CD14-positive monocyte (primary cell): ENCODE results near the gene MAP3K13. TPM values are rescaled to one million over a fixed set of nuclear protein-coding genes. Genes with fewer than 3 reads are reported as not detected.
A peak's percentile ranks its signal among the peaks of the same experiment; 100 is the strongest.

Source experiments
- DNase-seq, 3 donors: peaks; one replicate each; pipeline ENCODE4 v3.0.0-alpha.2; 2011 to 2022
- H2AFZ ChIP-seq: 2 replicates; pipeline ENCODE4 v1.6.0; 2012; ENCODE audit warnings: mild to moderate bottlenecking, low read depth, low read length, inconsistent platforms; ENCODE audit not compliant: insufficient read depth, poor library complexity, severe bottlenecking
- H3K27ac ChIP-seq, 2 donors: 1 replicate in 1 of 2; 2 replicates in 1 of 2; pipeline ENCODE4 v1.5.1; 2012 to 2013; ENCODE audit warnings: low read length in 2 of 2, control low read depth in 1 of 2, inconsistent platforms in 1 of 2, low read depth in 1 of 2, mild to moderate bottlenecking in 1 of 2
- H3K27me3 ChIP-seq, 2 donors: one replicate each; pipeline versions ENCODE4 v1.6.0 to v1.6.1; 2011 to 2013; ENCODE audit warnings: low read length in 2 of 2; ENCODE audit not compliant: control insufficient read depth in 2 of 2, insufficient read depth in 2 of 2
- H3K36me3 ChIP-seq, 2 donors: replicated peaks in 1 of 2; 1 replicate in 1 of 2; 2 replicates in 1 of 2; pipeline versions ENCODE4 v1.5.1 to v1.6.1; 2012 to 2013; ENCODE audit warnings: low read length in 2 of 2, control low read depth in 1 of 2, inconsistent platforms in 1 of 2, mild to moderate bottlenecking in 1 of 2; ENCODE audit not compliant: insufficient read depth in 2 of 2, control insufficient read depth in 1 of 2
- H3K4me1 ChIP-seq, 2 donors: 1 replicate in 1 of 2; 2 replicates in 1 of 2; pipeline versions ENCODE4 v1.5.1 to v1.6.1; 2012 to 2013; ENCODE audit warnings: low read length in 2 of 2, control low read depth in 1 of 2, inconsistent platforms in 1 of 2, mild to moderate bottlenecking in 1 of 2, moderate library complexity in 1 of 2; ENCODE audit not compliant: insufficient read depth in 2 of 2, control insufficient read depth in 1 of 2
- H3K4me2 ChIP-seq: replicated peaks from 2 replicates; pipeline ENCODE3; 2012; ENCODE audit warnings: low read length, moderate library complexity, mild to moderate bottlenecking; ENCODE audit not compliant: poor library complexity, severe bottlenecking; ENCODE audit errors: extremely low read depth
- H3K4me3 ChIP-seq, 3 experiments: fragments of 200-600 bp in 1 of 3; sonication (generic) in 1 of 3; replicated peaks in 1 of 3; 1 replicate in 2 of 3; 2 replicates in 1 of 3; pipeline ENCODE4 v1.5.1; 2011 to 2013; ENCODE audit warnings: low read length in 3 of 3, mild to moderate bottlenecking in 3 of 3, control low read depth in 2 of 3, low read depth in 2 of 3, inconsistent platforms in 1 of 3, moderate library complexity in 1 of 3
- H3K79me2 ChIP-seq: 2 replicates; pipeline ENCODE4 v1.6.0; 2012; ENCODE audit warnings: mild to moderate bottlenecking, control low read depth, inconsistent platforms, low read length, moderate library complexity; ENCODE audit not compliant: insufficient read depth
- H3K9ac ChIP-seq: 2 replicates; pipeline ENCODE4 v1.6.0; 2017; ENCODE audit warnings: low read length, mild to moderate bottlenecking; ENCODE audit not compliant: insufficient read depth, poor library complexity, severe bottlenecking
- H3K9me3 ChIP-seq, 2 donors: replicated peaks in 1 of 2; 1 replicate in 1 of 2; 2 replicates in 1 of 2; pipeline versions ENCODE4 v1.5.1 to v1.6.1; 2012 to 2013; ENCODE audit warnings: low read length in 2 of 2, control low read depth in 1 of 2; ENCODE audit not compliant: control insufficient read depth in 1 of 2, insufficient read depth in 1 of 2
- H4K20me1 ChIP-seq: 2 replicates; pipeline ENCODE4 v1.6.0; 2012; ENCODE audit warnings: mild to moderate bottlenecking, low read length, control low read depth, moderate library complexity; ENCODE audit not compliant: insufficient read depth
- H3K27ac Mint-ChIP-seq, 7 donors: one replicate each; pipeline ENCODE4 v1.8.0; 2020; ENCODE audit warnings: mild to moderate bottlenecking in 7 of 7, mixed read lengths in 7 of 7, moderate library complexity in 6 of 7, inconsistent platforms in 2 of 7
- H3K27me3 Mint-ChIP-seq, 3 donors: one replicate each; pipeline ENCODE4 v1.8.0; 2021 to 2022; ENCODE audit warnings: low read depth in 3 of 3, mild to moderate bottlenecking in 3 of 3, mixed read lengths in 3 of 3, moderate library complexity in 3 of 3, inconsistent platforms in 1 of 3
- H3K36me3 Mint-ChIP-seq, 2 donors: one replicate each; pipeline ENCODE4 v1.8.0; 2020; ENCODE audit warnings: mixed read lengths in 2 of 2, inconsistent platforms in 1 of 2, mild to moderate bottlenecking in 1 of 2
- H3K4me1 Mint-ChIP-seq: one replicate; pipeline ENCODE4 v1.8.0; 2020; ENCODE audit warnings: mild to moderate bottlenecking, mixed read lengths
- H3K4me3 Mint-ChIP-seq, 2 donors: one replicate each; pipeline ENCODE4 v1.8.0; 2020; ENCODE audit warnings: mild to moderate bottlenecking in 2 of 2, mixed read lengths in 2 of 2, moderate library complexity in 1 of 2
- H3K9me3 Mint-ChIP-seq, 7 donors: one replicate each; pipeline ENCODE4 v1.8.0; 2020 to 2022; ENCODE audit warnings: mixed read lengths in 7 of 7, mild to moderate bottlenecking in 6 of 7, moderate library complexity in 6 of 7, inconsistent platforms in 2 of 7
- CTCF ChIP-seq: fragments of 200-600 bp; IDR thresholded peaks from one replicate; pipeline ENCODE4 v1.8.0; 2022; ENCODE audit warnings: antibody characterized with exemption, mild to moderate bottlenecking
- WGBS: methylation state at CpG from one replicate; pipeline ENCODE4 v1.1.5; 2013; ENCODE audit warnings: missing lambda C conversion rate; ENCODE audit not compliant: insufficient coverage; 5-methylcytosine and 5-hydroxymethylcytosine counted together
- intact Hi-C, 2 donors: fragments of 100-400 bp; cut with micrococcal nuclease; formaldehyde crosslinking; loops; one replicate each; pipeline versions ENCODE4 v1.15.0 to v1.15.1; 2023
- polyA plus RNA-seq, 3 donors: library from polyadenylated mRNA; depleted of rRNA in 1 of 3; unstranded in 2 of 3; stranded (reverse) in 1 of 3; fragments of 300-500 nt in 2 of 3; fragments of >200 nt in 1 of 3; fragmentation: Illumina TruSeq in 2 of 3; gene quantifications; 1 replicate in 2 of 3; 2 replicates in 1 of 3; pipeline ENCODE4 v1.2.3, GENCODE V29; 2012 to 2021

The MAP3K13 gene
- polyA plus RNA-seq, 3 donors, result 5.0 to 34.2 (median 30.9) TPM

- intact Hi-C loops, result no loop called here
- no peak for TF ChIP-seq CTCF
- H3K36me3 Mint-ChIP-seq, result no peaks in the 10 kb centered on the region
- Histone ChIP-seq H3K4me2 (no peak overlapping the region), H3K27ac (no peak overlapping the region), H3K79me2 (no peaks in the 10 kb centered on the region), H4K20me1 (no peaks in the 10 kb centered on the region), H3K36me3 (no peaks in the 10 kb centered on the region), H2AFZ (no peak overlapping the region), H3K4me1 (no peaks in the 10 kb centered on the region), H3K9me3 (no peaks in the 10 kb centered on the region), H3K27me3 (no peaks in the 10 kb centered on the region), H3K9ac (no peak overlapping the region), H3K4me3 (no peak overlapping the region)
- H3K27me3 Mint-ChIP-seq, result peaks cover 2 to 4% (median 3%) of the 10 kb centered on the region in 3 donors
- H3K9me3 Mint-ChIP-seq, result peaks cover 0 to 6% (median 4%) of the 10 kb centered on the region in 7 donors
- no peak overlapping the region for H3K4me3 Mint-ChIP-seq
- peaks cover 2% of the 10 kb centered on the region for H3K4me1 Mint-ChIP-seq
- no peak overlapping the region for H3K27ac Mint-ChIP-seq
- no CpG with 5 or more reads among the region's 1 CpG for WGBS
- DNase-seq, result peak in 1 of 3 donors; percentile 6
Measured at GRCh38 chr3:185387646-185388045, 24.7 kb downstream of the MAP3K13 start.

- Histone ChIP-seq H3K36me3 (no peaks in the 10 kb centered on the region), H3K27me3 (no peaks in the 10 kb centered on the region), H3K4me3 (no peak overlapping the region), H3K79me2 (no peaks in the 10 kb centered on the region), H2AFZ (no peak overlapping the region), H3K9me3 (no peaks in the 10 kb centered on the region), H3K27ac (no peak overlapping the region), H3K4me1 (no peaks in the 10 kb centered on the region), H3K4me2 (no peak overlapping the region), H4K20me1 (no peaks in the 10 kb centered on the region), H3K9ac (no peak overlapping the region)
- intact Hi-C loops, result no loop called here
- TF ChIP-seq CTCF, result no peak
- WGBS, result no CpG with 5 or more reads among the region's 3 CpGs
- H3K36me3 Mint-ChIP-seq, result no peaks in the 10 kb centered on the region
- H3K27me3 Mint-ChIP-seq, result peaks cover 0 to 4% (median 4%) of the 10 kb centered on the region in 3 donors
- DNase-seq, result no peak
- H3K27ac Mint-ChIP-seq, result no peak overlapping the region
- no peak overlapping the region for H3K4me3 Mint-ChIP-seq
- no peaks in the 10 kb centered on the region for H3K9me3 Mint-ChIP-seq
- no peaks in the 10 kb centered on the region for H3K4me1 Mint-ChIP-seq
Measured at GRCh38 chr3:185393055-185393454, 30.1 kb downstream of the MAP3K13 start.
